ENCODE data around the gene LPCAT3.
"Not testable (repeated sequence)": the region's sequence is repeated elsewhere in the genome, so short reads cannot be mapped to it uniquely, and the experiment has no call there.

GRCh38 chr12:7037411-7037810, 19.1 kb upstream of the LPCAT3 start:
- TF ChIP-seq, protein P1, sequence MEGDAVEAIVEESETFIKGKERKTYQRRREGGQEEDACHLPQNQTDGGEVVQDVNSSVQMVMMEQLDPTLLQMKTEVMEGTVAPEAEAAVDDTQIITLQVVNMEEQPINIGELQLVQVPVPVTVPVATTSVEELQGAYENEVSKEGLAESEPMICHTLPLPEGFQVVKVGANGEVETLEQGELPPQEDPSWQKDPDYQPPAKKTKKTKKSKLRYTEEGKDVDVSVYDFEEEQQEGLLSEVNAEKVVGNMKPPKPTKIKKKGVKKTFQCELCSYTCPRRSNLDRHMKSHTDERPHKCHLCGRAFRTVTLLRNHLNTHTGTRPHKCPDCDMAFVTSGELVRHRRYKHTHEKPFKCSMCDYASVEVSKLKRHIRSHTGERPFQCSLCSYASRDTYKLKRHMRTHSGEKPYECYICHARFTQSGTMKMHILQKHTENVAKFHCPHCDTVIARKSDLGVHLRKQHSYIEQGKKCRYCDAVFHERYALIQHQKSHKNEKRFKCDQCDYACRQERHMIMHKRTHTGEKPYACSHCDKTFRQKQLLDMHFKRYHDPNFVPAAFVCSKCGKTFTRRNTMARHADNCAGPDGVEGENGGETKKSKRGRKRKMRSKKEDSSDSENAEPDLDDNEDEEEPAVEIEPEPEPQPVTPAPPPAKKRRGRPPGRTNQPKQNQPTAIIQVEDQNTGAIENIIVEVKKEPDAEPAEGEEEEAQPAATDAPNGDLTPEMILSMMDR (conservative IDR thresholded peaks at IDR 0.05) = not testable (repeated sequence)
- not testable (repeated sequence) for TF ChIP-seq EZH2 (IDR thresholded peaks at IDR 0.05; ENCODE audit: low read depth)
